ENCODE results near the gene UBE2E1.
"Not testable (repeated sequence)": the region's sequence is repeated elsewhere in the genome, so short reads cannot be mapped to it uniquely, and the experiment has no call there.

Gene UBE2E1

GRCh38 chr3:23872330-23872729 is 66.6 kb downstream of the UBE2E1 start:
- no peaks in the 10 kb centered on the region for H3K27me3 ChIP-seq
- H3K9ac ChIP-seq = no peak overlapping the region
- H3K36me3 ChIP-seq = peaks cover 47% of the 10 kb centered on the region
- no peak overlapping the region for H3K4me3 ChIP-seq
- TF ChIP-seq Cebpa-rat (IDR thresholded peaks at IDR 0.05) = no peak
- H3K4me1 ChIP-seq = no peaks in the 10 kb centered on the region
- peaks cover 80% of the 10 kb centered on the region for H4K20me1 ChIP-seq
- H3K4me2 ChIP-seq = no peak overlapping the region
- no peak overlapping the region for H3K27ac ChIP-seq
- peaks cover 24% of the 10 kb centered on the region for H3K9me3 ChIP-seq

GRCh38 chr3:23873941-23874340 is 68.2 kb downstream of the UBE2E1 start:
- H3K9ac ChIP-seq = no peak overlapping the region
- H4K20me1 ChIP-seq = peaks cover 80% of the 10 kb centered on the region
- H3K4me3 ChIP-seq = no peak overlapping the region
- H3K4me1 ChIP-seq = no peaks in the 10 kb centered on the region
- peaks cover 34% of the 10 kb centered on the region for H3K9me3 ChIP-seq
- H3K36me3 ChIP-seq = peaks cover 56% of the 10 kb centered on the region
- no peak overlapping the region for H3K27ac ChIP-seq
- no peaks in the 10 kb centered on the region for H3K27me3 ChIP-seq
- no peak overlapping the region for H3K4me2 ChIP-seq
- TF ChIP-seq Cebpa-rat (IDR thresholded peaks at IDR 0.05) = no peak

GRCh38 chr3:23874359-23875112 is 68.8 kb downstream of the UBE2E1 start:
- H3K4me2 ChIP-seq = no peak overlapping the region
- H3K27me3 ChIP-seq = no peaks in the 10 kb centered on the region
- H3K9me3 ChIP-seq = peaks cover 38% of the 10 kb centered on the region
- peaks cover 80% of the 10 kb centered on the region for H4K20me1 ChIP-seq
- no peak overlapping the region for H3K4me3 ChIP-seq
- H3K27ac ChIP-seq = no peak overlapping the region
- no peaks in the 10 kb centered on the region for H3K4me1 ChIP-seq
- H3K9ac ChIP-seq = no peak overlapping the region
- peaks cover 60% of the 10 kb centered on the region for H3K36me3 ChIP-seq
- TF ChIP-seq Cebpa-rat (IDR thresholded peaks at IDR 0.05) = no peak

- H4K20me1 ChIP-seq = peaks cover 80% of the 10 kb centered on the region
- no peak overlapping the region for H3K9ac ChIP-seq
These were observed 69.5 kb downstream of the UBE2E1 start for GRCh38 chr3:23875113-23875725.

GRCh38 chr3:23876923-23877322 is 71.2 kb downstream of the UBE2E1 start:
- H3K4me3 ChIP-seq = no peak overlapping the region
- H3K27me3 ChIP-seq = no peaks in the 10 kb centered on the region
- peaks cover 64% of the 10 kb centered on the region for H3K36me3 ChIP-seq
- peaks cover 96% of the 10 kb centered on the region for H4K20me1 ChIP-seq
- H3K4me2 ChIP-seq = no peak overlapping the region
- H3K27ac ChIP-seq = no peak overlapping the region
- H3K9ac ChIP-seq = no peak overlapping the region
- peaks cover 35% of the 10 kb centered on the region for H3K9me3 ChIP-seq
- peaks cover 5% of the 10 kb centered on the region; the same call in 1 of the 2 replicates for H3K4me1 ChIP-seq
- TF ChIP-seq Cebpa-rat (IDR thresholded peaks at IDR 0.05) = no peak

More at GRCh38 chr3:23875113-23875725, 69.5 kb downstream of the UBE2E1 start:
- Histone ChIP-seq H3K9me3 (peaks cover 35% of the 10 kb centered on the region), H3K27me3 (no peaks in the 10 kb centered on the region), H3K36me3 (peaks cover 58% of the 10 kb centered on the region), H3K4me3 (no peak overlapping the region), H3K4me2 (no peak overlapping the region), H3K4me1 (no peaks in the 10 kb centered on the region), H3K27ac (no peak overlapping the region)
- no peak for TF ChIP-seq Cebpa-rat (IDR thresholded peaks at IDR 0.05)

GRCh38 chr3:23877329-23877980 is 71.7 kb downstream of the UBE2E1 start:
- no peak for TF ChIP-seq Cebpa-rat (IDR thresholded peaks at IDR 0.05)
- Histone ChIP-seq H3K27me3 (no peaks in the 10 kb centered on the region), H4K20me1 (peaks cover 100% of the 10 kb centered on the region), H3K36me3 (peaks cover 69% of the 10 kb centered on the region), H3K9me3 (peaks cover 41% of the 10 kb centered on the region), H3K4me3 (no peak overlapping the region), H3K9ac (no peak overlapping the region), H3K27ac (no peak overlapping the region), H3K4me2 (no peak overlapping the region), H3K4me1 (peaks cover 5% of the 10 kb centered on the region; the same call in 1 of the 2 replicates)

GRCh38 chr3:23879485-23879884 is 73.7 kb downstream of the UBE2E1 start:
- Histone ChIP-seq H3K36me3 (peaks cover 79% of the 10 kb centered on the region), H3K9me3 (peaks cover 42% of the 10 kb centered on the region), H3K4me3 (no peak overlapping the region), H3K4me2 (no peak overlapping the region), H4K20me1 (peaks cover 100% of the 10 kb centered on the region), H3K9ac (no peak overlapping the region), H3K27ac (no peak overlapping the region), H3K27me3 (no peaks in the 10 kb centered on the region), H3K4me1 (peaks cover 5% of the 10 kb centered on the region; the same call in 1 of the 2 replicates)
- TF ChIP-seq Cebpa-rat (IDR thresholded peaks at IDR 0.05) = no peak

GRCh38 chr3:23880703-23881339 is 75.1 kb downstream of the UBE2E1 start:
- TF ChIP-seq Cebpa-rat (IDR thresholded peaks at IDR 0.05) = no peak
- no peak overlapping the region for H3K27ac ChIP-seq
- peaks cover 100% of the 10 kb centered on the region for H4K20me1 ChIP-seq
- H3K27me3 ChIP-seq = no peaks in the 10 kb centered on the region
- H3K9me3 ChIP-seq = peaks cover 42% of the 10 kb centered on the region
- H3K4me1 ChIP-seq = peaks cover 5% of the 10 kb centered on the region; the same call in 1 of the 2 replicates
- H3K36me3 ChIP-seq = peaks cover 78% of the 10 kb centered on the region
- H3K4me3 ChIP-seq = no peak overlapping the region
- no peak overlapping the region for H3K9ac ChIP-seq
- no peak overlapping the region for H3K4me2 ChIP-seq

GRCh38 chr3:23881993-23882392 is 76.2 kb downstream of the UBE2E1 start:
- not testable (repeated sequence) for H3K9ac ChIP-seq, H3K27ac ChIP-seq, H3K4me3 ChIP-seq, H3K4me2 ChIP-seq, H3K27me3 ChIP-seq, H3K4me1 ChIP-seq
- peaks cover 42% of the 10 kb centered on the region for H3K9me3 ChIP-seq
- peaks cover 79% of the 10 kb centered on the region for H3K36me3 ChIP-seq
- H4K20me1 ChIP-seq = peaks cover 100% of the 10 kb centered on the region
